ENCODE measurements around the gene SLC9A9. TPM values are rescaled to one million over a fixed set of nuclear protein-coding genes. Genes with fewer than 3 reads are reported as not detected.

Gene SLC9A9
- total RNA-seq, 1 experiment from 2014 or later: 1.4 TPM

DNA sequence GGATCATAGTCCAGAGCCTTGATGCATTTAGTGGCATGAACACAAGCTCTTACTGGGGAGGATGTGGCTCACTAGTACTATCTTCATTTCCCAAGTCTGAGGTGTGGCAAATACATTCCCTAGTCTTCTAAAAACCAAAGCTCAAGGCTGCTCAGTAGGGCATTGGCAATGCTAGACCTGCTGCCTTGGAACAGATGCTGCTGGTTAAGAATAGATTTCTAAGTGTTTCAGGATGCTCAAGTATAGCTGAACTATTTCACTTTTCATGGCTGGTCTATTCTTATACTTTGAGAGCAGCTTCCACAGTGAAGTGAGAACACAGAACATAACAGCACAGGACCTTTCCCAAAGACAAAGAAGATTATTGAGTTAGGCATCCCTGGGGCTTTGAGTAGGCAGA is 549.9 kb downstream of the SLC9A9 start:
- no peaks in the 10 kb centered on the region for H3K9me3 ChIP-seq (ENCODE audit: low read depth, low read length, poor library complexity, severe bottlenecking)
- DNase-seq (ENCODE audit: low spot score): no peak
- no peak overlapping the region for H3K4me3 ChIP-seq (ENCODE audit: low read depth, low read length, poor library complexity, severe bottlenecking)
- BruUV-seq (replicated peaks): no TSS peak
- no peaks in the 10 kb centered on the region for H3K27me3 ChIP-seq (replicated peaks; ENCODE audit: insufficient read depth, low read depth, low read length, poor library complexity)
- CTCF ChIA-PET: no interaction called here
- POLR2A ChIA-PET (ENCODE audit: low non-redundant PET): no interaction called here
- H3K36me3 ChIP-seq (ENCODE audit: insufficient read depth, low read length, poor library complexity, severe bottlenecking): no peaks in the 10 kb centered on the region
- H3K27ac ChIP-seq (ENCODE audit: low read depth, low read length, poor library complexity, severe bottlenecking): no peak overlapping the region
- no peaks in the 10 kb centered on the region for H3K4me1 ChIP-seq (ENCODE audit: insufficient read depth, low read length, poor library complexity, severe bottlenecking)
- TF ChIP-seq EZH2 (IDR thresholded peaks at IDR 0.05; ENCODE audit: borderline replicate concordance, low read depth, low read length, poor library complexity, severe bottlenecking): no peak
- TF ChIP-seq, protein P1, sequence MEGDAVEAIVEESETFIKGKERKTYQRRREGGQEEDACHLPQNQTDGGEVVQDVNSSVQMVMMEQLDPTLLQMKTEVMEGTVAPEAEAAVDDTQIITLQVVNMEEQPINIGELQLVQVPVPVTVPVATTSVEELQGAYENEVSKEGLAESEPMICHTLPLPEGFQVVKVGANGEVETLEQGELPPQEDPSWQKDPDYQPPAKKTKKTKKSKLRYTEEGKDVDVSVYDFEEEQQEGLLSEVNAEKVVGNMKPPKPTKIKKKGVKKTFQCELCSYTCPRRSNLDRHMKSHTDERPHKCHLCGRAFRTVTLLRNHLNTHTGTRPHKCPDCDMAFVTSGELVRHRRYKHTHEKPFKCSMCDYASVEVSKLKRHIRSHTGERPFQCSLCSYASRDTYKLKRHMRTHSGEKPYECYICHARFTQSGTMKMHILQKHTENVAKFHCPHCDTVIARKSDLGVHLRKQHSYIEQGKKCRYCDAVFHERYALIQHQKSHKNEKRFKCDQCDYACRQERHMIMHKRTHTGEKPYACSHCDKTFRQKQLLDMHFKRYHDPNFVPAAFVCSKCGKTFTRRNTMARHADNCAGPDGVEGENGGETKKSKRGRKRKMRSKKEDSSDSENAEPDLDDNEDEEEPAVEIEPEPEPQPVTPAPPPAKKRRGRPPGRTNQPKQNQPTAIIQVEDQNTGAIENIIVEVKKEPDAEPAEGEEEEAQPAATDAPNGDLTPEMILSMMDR (conservative IDR thresholded peaks at IDR 0.05; ENCODE audit: low read depth, low read length): no peak
- intact Hi-C loops (cut with micrococcal nuclease; ENCODE audit: unreplicated experiment): no loop called here

DNA sequence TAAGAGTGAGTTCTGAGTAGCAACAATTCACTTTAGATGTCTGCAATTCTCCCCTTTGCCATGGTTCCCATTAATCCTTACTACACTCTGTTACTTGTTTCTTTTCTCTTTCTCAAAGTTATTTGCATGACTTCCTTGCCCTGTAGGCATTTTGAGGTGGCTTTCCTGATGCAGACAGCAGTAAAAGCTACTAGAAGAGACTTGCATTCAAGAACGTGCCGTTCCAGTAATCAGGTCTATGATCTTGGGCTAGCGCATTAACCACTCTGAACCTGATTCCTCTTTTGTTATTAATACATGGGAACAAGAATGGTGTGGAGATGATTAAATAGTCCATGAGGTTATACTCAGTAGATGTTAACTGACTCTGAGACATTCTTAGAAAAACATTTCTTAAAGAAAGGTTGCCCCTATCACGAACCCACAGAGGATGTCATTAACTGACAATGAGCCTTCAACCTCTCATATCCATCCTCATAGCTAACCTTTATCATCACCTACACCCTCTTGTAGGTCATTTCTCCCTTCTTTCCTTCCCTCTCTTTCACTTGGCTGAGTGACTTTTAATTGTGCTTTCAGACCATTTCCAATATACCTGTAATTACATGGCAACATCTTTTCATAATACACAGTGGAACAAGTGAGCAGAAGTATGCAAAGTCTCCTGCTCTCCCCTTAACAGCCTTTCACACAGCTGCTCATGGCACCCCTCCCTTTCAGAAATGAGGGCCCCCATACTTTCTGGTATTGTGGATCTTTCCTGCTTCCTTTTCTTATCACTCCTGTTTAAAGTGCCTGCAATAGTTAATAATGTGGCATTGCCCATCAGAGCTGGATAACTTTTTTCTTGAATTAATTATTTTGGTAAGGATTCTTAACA is 552.8 kb downstream of the SLC9A9 start:
- Histone ChIP-seq H3K9me3 (ENCODE audit: low read depth, low read length, poor library complexity, severe bottlenecking) (no peaks in the 10 kb centered on the region), H3K27me3 (replicated peaks; ENCODE audit: insufficient read depth, low read depth, low read length, poor library complexity) (no peaks in the 10 kb centered on the region), H3K4me3 (ENCODE audit: low read depth, low read length, poor library complexity, severe bottlenecking) (no peak overlapping the region), H3K36me3 (ENCODE audit: insufficient read depth, low read length, poor library complexity, severe bottlenecking) (no peaks in the 10 kb centered on the region), H3K4me1 (ENCODE audit: insufficient read depth, low read length, poor library complexity, severe bottlenecking) (no peaks in the 10 kb centered on the region), H3K27ac (ENCODE audit: low read depth, low read length, poor library complexity, severe bottlenecking) (no peak overlapping the region)
- ChIA-PET POLR2A (ENCODE audit: low non-redundant PET) (no interaction called here), CTCF (no interaction called here)
- no peak for DNase-seq (ENCODE audit: low spot score)
- intact Hi-C loops (cut with micrococcal nuclease; ENCODE audit: unreplicated experiment): no loop called here
- no TSS peak for BruUV-seq (replicated peaks)
- TF ChIP-seq, protein P1 (conservative IDR thresholded peaks at IDR 0.05; ENCODE audit: low read depth, low read length): no peak
- no peak for TF ChIP-seq EZH2 (IDR thresholded peaks at IDR 0.05; ENCODE audit: borderline replicate concordance, low read depth, low read length, poor library complexity, severe bottlenecking)

DNA sequence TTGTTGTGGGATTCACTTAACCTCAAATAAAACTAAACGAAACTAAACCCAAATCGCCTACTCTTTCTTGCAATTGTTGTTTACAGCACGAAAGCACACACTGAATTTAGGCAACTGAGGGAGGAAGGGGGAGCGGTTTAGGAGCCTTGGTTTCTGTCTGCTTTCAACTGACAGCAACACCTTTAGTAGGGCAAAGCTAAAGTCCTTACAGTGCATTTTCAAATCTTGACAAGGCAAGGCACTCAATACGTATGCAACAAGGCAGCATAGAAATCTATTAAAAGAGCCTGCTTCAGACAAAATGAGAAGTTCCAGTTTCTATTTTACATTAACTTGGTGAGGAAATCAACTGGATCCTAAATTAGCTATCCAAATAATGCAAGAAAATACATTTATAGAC is 554.1 kb downstream of the SLC9A9 start:
- no peaks in the 10 kb centered on the region for H3K36me3 ChIP-seq (ENCODE audit: insufficient read depth, low read length, poor library complexity, severe bottlenecking)
- ChIA-PET POLR2A (ENCODE audit: low non-redundant PET) (no interaction called here), CTCF (no interaction called here)
- no peak for DNase-seq (ENCODE audit: low spot score)
- intact Hi-C loops (cut with micrococcal nuclease; ENCODE audit: unreplicated experiment): no loop called here
- H3K4me1 ChIP-seq (ENCODE audit: insufficient read depth, low read length, poor library complexity, severe bottlenecking): no peaks in the 10 kb centered on the region
- H3K9me3 ChIP-seq (ENCODE audit: low read depth, low read length, poor library complexity, severe bottlenecking): no peaks in the 10 kb centered on the region
- BruUV-seq (replicated peaks): no TSS peak
- H3K4me3 ChIP-seq (ENCODE audit: low read depth, low read length, poor library complexity, severe bottlenecking): no peak overlapping the region
- TF ChIP-seq, protein P1 (conservative IDR thresholded peaks at IDR 0.05; ENCODE audit: low read depth, low read length): no peak
- TF ChIP-seq EZH2 (IDR thresholded peaks at IDR 0.05; ENCODE audit: borderline replicate concordance, low read depth, low read length, poor library complexity, severe bottlenecking): no peak
- no peak overlapping the region for H3K27ac ChIP-seq (ENCODE audit: low read depth, low read length, poor library complexity, severe bottlenecking)
- H3K27me3 ChIP-seq (replicated peaks; ENCODE audit: insufficient read depth, low read depth, low read length, poor library complexity): no peaks in the 10 kb centered on the region
